Stimulated activated CD8-positive, alpha-beta memory T cell treated with anti-CD3 and anti-CD28 coated beads, Interleukin-4, amount 100 ng/mL, for 1 hour (primary cell): ENCODE data around the gene GIPC2.
"Not testable (repeated sequence)": the region's sequence is repeated elsewhere in the genome, so short reads cannot be mapped to it uniquely, and the experiment has no call there.

Experiments used
- DNase-seq, 2 donors: peaks; one replicate each; pipeline ENCODE4 v3.0.0-alpha.2; 2020; ENCODE audit warnings: low read depth in 2 of 2, low spot score in 1 of 2

GIPC2 gene

GRCh38 chr1:78045926-78046778 lies at the start of gene GIPC2:
TSS of gene GIPC2 (plus strand) at chr1:78045966. CDS start at chr1:78046095, 129 bp downstream.
- no peak for DNase-seq

- no peak for DNase-seq
Measured at GRCh38 chr1:77996734-77997133, 49.0 kb upstream of the GIPC2 start.

- DNase-seq, result not testable (repeated sequence)
Measured at GRCh38 chr1:78000536-78000935, 45.2 kb upstream of the GIPC2 start.

- no peak for DNase-seq
Measured at GRCh38 chr1:78003070-78003746, 42.6 kb upstream of the GIPC2 start.

GRCh38 chr1:78003882-78004718 lies 41.7 kb upstream of the GIPC2 start:
- no peak for DNase-seq

- DNase-seq, result peak in 1 of 2 donors; percentile 21
Measured at GRCh38 chr1:78004719-78005447, 40.9 kb upstream of the GIPC2 start, which contains the start of gene DNAJB4. TSS of gene DNAJB4 (plus strand) at chr1:78004939. CDS start at chr1:78005111, 172 bp downstream.

GRCh38 chr1:78005448-78005722 lies 40.4 kb upstream of the GIPC2 start:
- DNase-seq, result no peak

GRCh38 chr1:78005755-78006154 lies 40.0 kb upstream of the GIPC2 start:
- no peak for DNase-seq

- DNase-seq, result no peak
Measured at GRCh38 chr1:78006521-78006920, 39.2 kb upstream of the GIPC2 start.

- no peak for DNase-seq
Measured at GRCh38 chr1:78007677-78008341, 38.0 kb upstream of the GIPC2 start.

GRCh38 chr1:78009276-78009675 lies 36.5 kb upstream of the GIPC2 start:
- no peak for DNase-seq

- no peak for DNase-seq
Measured at GRCh38 chr1:78009836-78010235, 35.9 kb upstream of the GIPC2 start.

GRCh38 chr1:78011050-78011449 lies 34.7 kb upstream of the GIPC2 start:
- no peak for DNase-seq

GRCh38 chr1:78015148-78015547 lies 30.6 kb upstream of the GIPC2 start:
- DNase-seq, result no peak

GRCh38 chr1:78019024-78019423 lies 26.7 kb upstream of the GIPC2 start:
- DNase-seq, result no peak

GRCh38 chr1:78021134-78021533 lies 24.6 kb upstream of the GIPC2 start:
- DNase-seq, result not testable (repeated sequence)

- DNase-seq, result no peak
Measured at GRCh38 chr1:78029793-78030192, 16.0 kb upstream of the GIPC2 start.

- no peak for DNase-seq
Measured at GRCh38 chr1:78032996-78033796, 12.6 kb upstream of the GIPC2 start.

GRCh38 chr1:78033797-78034172 lies 12.0 kb upstream of the GIPC2 start:
- no peak for DNase-seq

GRCh38 chr1:78035121-78035520 lies 10.6 kb upstream of the GIPC2 start:
- no peak for DNase-seq
